ENCODE measurements around the gene JAZF1. TPM values are rescaled to one million over a fixed set of nuclear protein-coding genes. Genes with fewer than 3 reads are reported as not detected.

Gene JAZF1
- total and polyA plus RNA-seq, 2 donors, result 30.7 to 31.9 TPM

- no peak for DNase-seq (ENCODE audit: extremely low spot score)
- Histone ChIP-seq H3K27ac (ENCODE audit: low read depth) (no peak overlapping the region), H3K36me3 (ENCODE audit: insufficient read depth) (no peaks in the 10 kb centered on the region), H3K4me1 (ENCODE audit: insufficient read depth) (peaks cover 3% of the 10 kb centered on the region), H3K4me3 (ENCODE audit: low read depth, low read length) (no peak overlapping the region)
- 97% methylated on average over 1 of the region's 1 CpG for WGBS
Observed at GRCh38 chr7:28133872-28134271, 46.7 kb downstream of the JAZF1 start.

- H3K27ac ChIP-seq (ENCODE audit: low read depth), result no peak overlapping the region
- no peaks in the 10 kb centered on the region for H3K36me3 ChIP-seq (ENCODE audit: insufficient read depth)
- peaks cover 3% of the 10 kb centered on the region for H3K4me1 ChIP-seq (ENCODE audit: insufficient read depth)
- DNase-seq (ENCODE audit: extremely low spot score), result no peak
- 66% methylated on average over 1 of the region's 1 CpG for WGBS
- no peak overlapping the region for H3K4me3 ChIP-seq (ENCODE audit: low read depth, low read length)
Observed at GRCh38 chr7:28132959-28133870, 47.4 kb downstream of the JAZF1 start.

- Histone ChIP-seq H3K27ac (ENCODE audit: low read depth) (no peak overlapping the region), H3K4me1 (ENCODE audit: insufficient read depth) (peaks cover 2% of the 10 kb centered on the region), H3K4me3 (ENCODE audit: low read depth, low read length) (no peak overlapping the region), H3K36me3 (ENCODE audit: insufficient read depth) (no peaks in the 10 kb centered on the region)
- WGBS, result 33% methylated on average over 3 of the region's 3 CpGs
- no peak for DNase-seq (ENCODE audit: extremely low spot score)
Observed at GRCh38 chr7:28130277-28130676, 50.3 kb downstream of the JAZF1 start.

GRCh38 chr7:28128608-28129007 is 52.0 kb downstream of the JAZF1 start:
- Histone ChIP-seq H3K36me3 (ENCODE audit: insufficient read depth) (no peaks in the 10 kb centered on the region), H3K4me3 (ENCODE audit: low read depth, low read length) (no peak overlapping the region), H3K4me1 (ENCODE audit: insufficient read depth) (peaks cover 2% of the 10 kb centered on the region), H3K27ac (ENCODE audit: low read depth) (no peak overlapping the region)
- no peak for DNase-seq (ENCODE audit: extremely low spot score)

GRCh38 chr7:28126410-28127041 is 54.1 kb downstream of the JAZF1 start:
- DNase-seq (ENCODE audit: extremely low spot score), result no peak

GRCh38 chr7:28125431-28126409 is 54.9 kb downstream of the JAZF1 start:
- DNase-seq (ENCODE audit: extremely low spot score), result no peak
- H3K4me3 ChIP-seq (ENCODE audit: low read depth, low read length), result no peak overlapping the region
- H3K4me1 ChIP-seq (ENCODE audit: insufficient read depth), result peaks cover 2% of the 10 kb centered on the region
- H3K36me3 ChIP-seq (ENCODE audit: insufficient read depth), result no peaks in the 10 kb centered on the region
- H3K27ac ChIP-seq (ENCODE audit: low read depth), result no peak overlapping the region
- 70% methylated on average over 4 of the region's 4 CpGs for WGBS

More at GRCh38 chr7:28126410-28127041, 54.1 kb downstream of the JAZF1 start:
- WGBS, result 91% methylated on average over 5 of the region's 5 CpGs
- Histone ChIP-seq H3K4me1 (ENCODE audit: insufficient read depth) (peaks cover 2% of the 10 kb centered on the region), H3K27ac (ENCODE audit: low read depth) (no peak overlapping the region), H3K36me3 (ENCODE audit: insufficient read depth) (no peaks in the 10 kb centered on the region), H3K4me3 (ENCODE audit: low read depth, low read length) (no peak overlapping the region)

GRCh38 chr7:28124413-28124812 is 56.2 kb downstream of the JAZF1 start:
- H3K27ac ChIP-seq (ENCODE audit: low read depth), result no peak overlapping the region
- no peaks in the 10 kb centered on the region for H3K4me1 ChIP-seq (ENCODE audit: insufficient read depth)
- WGBS, result 84% methylated on average over 2 of the region's 2 CpGs
- DNase-seq (ENCODE audit: extremely low spot score), result no peak
- H3K4me3 ChIP-seq (ENCODE audit: low read depth, low read length), result no peak overlapping the region
- H3K36me3 ChIP-seq (ENCODE audit: insufficient read depth), result no peaks in the 10 kb centered on the region

- Histone ChIP-seq H3K4me1 (ENCODE audit: insufficient read depth) (no peaks in the 10 kb centered on the region), H3K4me3 (ENCODE audit: low read depth, low read length) (no peak overlapping the region), H3K36me3 (ENCODE audit: insufficient read depth) (no peaks in the 10 kb centered on the region), H3K27ac (ENCODE audit: low read depth) (no peak overlapping the region)
- 94% methylated on average over 5 of the region's 5 CpGs for WGBS
- DNase-seq (ENCODE audit: extremely low spot score), result no peak
Observed at GRCh38 chr7:28123752-28124151, 56.8 kb downstream of the JAZF1 start.

GRCh38 chr7:28121496-28121895 is 59.1 kb downstream of the JAZF1 start:
- no peak for DNase-seq (ENCODE audit: extremely low spot score)
- Histone ChIP-seq H3K4me3 (ENCODE audit: low read depth, low read length) (no peak overlapping the region), H3K36me3 (ENCODE audit: insufficient read depth) (no peaks in the 10 kb centered on the region), H3K4me1 (ENCODE audit: insufficient read depth) (no peaks in the 10 kb centered on the region), H3K27ac (ENCODE audit: low read depth) (no peak overlapping the region)
- WGBS, result 95% methylated on average over 5 of the region's 5 CpGs

- 81% methylated on average over 2 of the region's 2 CpGs for WGBS
- DNase-seq (ENCODE audit: extremely low spot score), result no peak
- Histone ChIP-seq H3K27ac (ENCODE audit: low read depth) (no peak overlapping the region), H3K4me1 (ENCODE audit: insufficient read depth) (no peaks in the 10 kb centered on the region), H3K4me3 (ENCODE audit: low read depth, low read length) (no peak overlapping the region), H3K36me3 (ENCODE audit: insufficient read depth) (no peaks in the 10 kb centered on the region)
Observed at GRCh38 chr7:28116041-28116440, 64.6 kb downstream of the JAZF1 start.

GRCh38 chr7:28115261-28115660 is 65.3 kb downstream of the JAZF1 start:
- Histone ChIP-seq H3K27ac (ENCODE audit: low read depth) (no peak overlapping the region), H3K4me3 (ENCODE audit: low read depth, low read length) (no peak overlapping the region), H3K36me3 (ENCODE audit: insufficient read depth) (no peaks in the 10 kb centered on the region), H3K4me1 (ENCODE audit: insufficient read depth) (no peaks in the 10 kb centered on the region)
- no peak for DNase-seq (ENCODE audit: extremely low spot score)
- WGBS, result 97% methylated on average over 1 of the region's 1 CpG

GRCh38 chr7:28114056-28114455 is 66.5 kb downstream of the JAZF1 start:
- H3K4me1 ChIP-seq (ENCODE audit: insufficient read depth), result no peaks in the 10 kb centered on the region
- no peaks in the 10 kb centered on the region for H3K36me3 ChIP-seq (ENCODE audit: insufficient read depth)
- no peak overlapping the region for H3K27ac ChIP-seq (ENCODE audit: low read depth)
- 90% methylated on average over 4 of the region's 4 CpGs for WGBS
- no peak for DNase-seq (ENCODE audit: extremely low spot score)
- H3K4me3 ChIP-seq (ENCODE audit: low read depth, low read length), result no peak overlapping the region

- no peak for DNase-seq (ENCODE audit: extremely low spot score)
- Histone ChIP-seq H3K4me1 (ENCODE audit: insufficient read depth) (no peaks in the 10 kb centered on the region), H3K4me3 (ENCODE audit: low read depth, low read length) (no peak overlapping the region), H3K27ac (ENCODE audit: low read depth) (no peak overlapping the region), H3K36me3 (ENCODE audit: insufficient read depth) (no peaks in the 10 kb centered on the region)
- 84% methylated on average over 14 of the region's 14 CpGs for WGBS
Observed at GRCh38 chr7:28112883-28113540, 67.6 kb downstream of the JAZF1 start.
